ENCODE data around the gene ZNF768.

The ZNF768 gene

DNA sequence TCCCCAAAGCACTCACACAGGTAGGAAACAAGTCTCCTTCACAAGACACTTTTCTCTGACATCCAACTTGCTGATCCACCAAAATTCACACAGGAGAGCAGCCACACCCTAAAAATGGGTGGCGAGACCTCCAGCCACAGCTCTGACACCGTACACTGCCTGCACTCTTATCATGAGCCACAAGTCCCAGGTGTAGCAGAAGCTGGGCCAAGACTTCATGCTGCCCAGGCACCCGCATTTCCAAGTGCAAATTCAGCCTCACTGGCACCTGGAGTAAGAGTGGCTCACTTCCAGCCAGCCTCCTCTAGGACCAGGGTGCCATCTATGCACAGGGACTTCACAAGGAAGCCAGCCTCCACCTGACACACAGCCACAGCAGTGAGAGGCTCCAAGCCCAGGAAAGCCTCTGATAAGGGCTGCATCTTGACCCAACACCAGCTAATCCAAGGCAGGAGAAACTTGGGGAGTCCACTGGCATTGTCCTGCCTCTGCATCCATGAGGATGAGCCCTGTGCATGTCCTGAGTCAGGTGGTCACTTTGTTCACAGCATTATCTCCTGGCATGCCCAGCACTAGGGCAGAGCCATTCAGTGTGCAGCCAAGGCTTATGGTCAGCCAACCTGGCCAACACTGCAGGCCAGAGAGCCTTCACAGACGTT lies 2.6 kb upstream of the ZNF768 start:
- H4K20me1 ChIP-seq (ENCODE audit: control insufficient read depth, insufficient read depth, low read depth, low read length): no peaks in the 10 kb centered on the region
- H3K36me3 ChIP-seq (ENCODE audit: control insufficient read depth, low read length): peaks cover 28% of the 10 kb centered on the region
- H3K9me3 ChIP-seq (ENCODE audit: control insufficient read depth, insufficient read depth, low read length): no peaks in the 10 kb centered on the region
- H3K9me2 ChIP-seq (replicated peaks; ENCODE audit: control insufficient read depth, low read length): no peaks in the 10 kb centered on the region
- H3K4me3 ChIP-seq (ENCODE audit: low read length): no peak overlapping the region; the same call in 1 of the 2 replicates
- H3K4me2 ChIP-seq (ENCODE audit: low read length): peak overlapping the region; percentile 88
- no peaks in the 10 kb centered on the region for H3K27me3 ChIP-seq (ENCODE audit: control insufficient read depth, low read length)
- peak overlapping the region; percentile 82 for H3K27ac ChIP-seq (ENCODE audit: low read depth, low read length)
- H3F3A ChIP-seq (ENCODE audit: control insufficient read depth, insufficient read depth): peaks cover 13% of the 10 kb centered on the region
- peaks cover 31% of the 10 kb centered on the region for H3K4me1 ChIP-seq (ENCODE audit: control insufficient read depth, low read length)
- TF ChIP-seq CTCF (IDR thresholded peaks at IDR 0.05; ENCODE audit: low read depth, low read length, poor library complexity, severe bottlenecking): no peak
- no peak for TF ChIP-seq EZH2phosphoT487 (IDR thresholded peaks at IDR 0.05; ENCODE audit: borderline replicate concordance, low read length)
- H3K79me2 ChIP-seq (ENCODE audit: control insufficient read depth, low read length): peaks cover 19% of the 10 kb centered on the region

GRCh38 chr16:30527635-30528178 lies 1.3 kb upstream of the ZNF768 start:
- peaks cover 6% of the 10 kb centered on the region for H3K79me2 ChIP-seq (ENCODE audit: control insufficient read depth, low read length)
- TF ChIP-seq EZH2phosphoT487 (IDR thresholded peaks at IDR 0.05; ENCODE audit: borderline replicate concordance, low read length) (no peak), CTCF (IDR thresholded peaks at IDR 0.05; ENCODE audit: low read depth, low read length, poor library complexity, severe bottlenecking) (no peak)
- no peaks in the 10 kb centered on the region for H3K9me3 ChIP-seq (ENCODE audit: control insufficient read depth, insufficient read depth, low read length)
- H4K20me1 ChIP-seq (ENCODE audit: control insufficient read depth, insufficient read depth, low read depth, low read length): no peaks in the 10 kb centered on the region
- peak overlapping the region; percentile 70 for H3K4me3 ChIP-seq (ENCODE audit: low read length)
- H3K9me2 ChIP-seq (replicated peaks; ENCODE audit: control insufficient read depth, low read length): no peaks in the 10 kb centered on the region
- peak overlapping the region; percentile 82 for H3K27ac ChIP-seq (ENCODE audit: low read depth, low read length)
- peaks cover 26% of the 10 kb centered on the region for H3K4me1 ChIP-seq (ENCODE audit: control insufficient read depth, low read length)
- peaks cover 22% of the 10 kb centered on the region for H3K36me3 ChIP-seq (ENCODE audit: control insufficient read depth, low read length)
- peaks cover 19% of the 10 kb centered on the region for H3F3A ChIP-seq (ENCODE audit: control insufficient read depth, insufficient read depth)
- no peaks in the 10 kb centered on the region for H3K27me3 ChIP-seq (ENCODE audit: control insufficient read depth, low read length)
- peak overlapping the region; percentile 88 for H3K4me2 ChIP-seq (ENCODE audit: low read length)

DNA sequence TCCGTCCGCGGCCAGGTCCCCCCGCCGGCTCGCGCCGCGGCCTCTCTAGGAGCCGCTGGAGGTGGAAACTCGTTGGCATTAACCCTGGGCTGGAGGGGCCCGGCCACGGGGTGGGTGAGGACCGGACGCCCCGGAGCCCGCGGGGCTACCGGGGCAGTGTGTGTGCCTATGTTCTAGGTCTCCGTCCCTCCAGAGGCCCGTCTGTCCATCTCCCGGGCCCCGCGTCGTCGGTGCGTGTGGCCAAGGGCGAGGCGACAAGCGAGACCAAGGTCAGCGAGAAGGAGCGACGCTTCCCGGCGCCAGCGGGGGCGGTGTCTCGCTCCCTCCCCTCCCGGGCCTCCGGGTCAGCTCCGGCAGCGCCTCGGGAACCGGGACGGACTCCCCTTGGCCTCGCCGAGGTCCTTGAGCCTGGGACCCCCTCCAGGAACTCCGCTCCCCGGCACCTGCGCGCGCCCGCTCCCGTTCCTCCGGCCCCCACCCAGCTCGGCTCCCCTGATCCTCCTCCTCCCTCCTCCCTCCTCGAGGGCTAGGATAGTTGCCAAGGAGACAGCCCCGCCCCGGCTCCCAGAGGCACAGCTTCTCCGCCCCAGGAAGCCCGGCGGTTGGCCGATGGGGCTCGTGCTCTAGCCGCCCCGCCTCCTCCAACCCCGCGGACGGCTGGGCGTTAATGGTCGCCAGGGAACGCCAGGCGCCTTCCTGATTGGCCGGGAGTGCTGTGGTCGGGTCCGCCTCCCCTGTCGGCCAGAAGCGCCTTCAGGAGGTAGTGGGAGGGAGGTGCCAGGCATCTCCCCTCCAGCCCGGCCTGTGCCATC lies 663 bp upstream of the ZNF768 start:
- H3K4me1 ChIP-seq (ENCODE audit: control insufficient read depth, low read length): peaks cover 26% of the 10 kb centered on the region
- H3F3A ChIP-seq (ENCODE audit: control insufficient read depth, insufficient read depth): peaks cover 25% of the 10 kb centered on the region
- no peaks in the 10 kb centered on the region for H3K27me3 ChIP-seq (ENCODE audit: control insufficient read depth, low read length)
- peak overlapping the region; percentile 82 for H3K27ac ChIP-seq (ENCODE audit: low read depth, low read length)
- TF ChIP-seq EZH2phosphoT487 (IDR thresholded peaks at IDR 0.05; ENCODE audit: borderline replicate concordance, low read length) (no peak), CTCF (IDR thresholded peaks at IDR 0.05; ENCODE audit: low read depth, low read length, poor library complexity, severe bottlenecking) (peak; percentile 41)
- H4K20me1 ChIP-seq (ENCODE audit: control insufficient read depth, insufficient read depth, low read depth, low read length): no peaks in the 10 kb centered on the region
- peak overlapping the region; percentile 70 for H3K4me3 ChIP-seq (ENCODE audit: low read length)
- peaks cover 4% of the 10 kb centered on the region; the same call in 1 of the 2 replicates for H3K79me2 ChIP-seq (ENCODE audit: control insufficient read depth, low read length)
- H3K9me3 ChIP-seq (ENCODE audit: control insufficient read depth, insufficient read depth, low read length): no peaks in the 10 kb centered on the region
- peak overlapping the region; percentile 88 for H3K4me2 ChIP-seq (ENCODE audit: low read length)
- H3K9me2 ChIP-seq (replicated peaks; ENCODE audit: control insufficient read depth, low read length): no peaks in the 10 kb centered on the region
- H3K36me3 ChIP-seq (ENCODE audit: control insufficient read depth, low read length): peaks cover 19% of the 10 kb centered on the region
